ENCODE measurements around the gene GNG12.
"Not testable (repeated sequence)": the region's sequence is repeated elsewhere in the genome, so short reads cannot be mapped to it uniquely, and the experiment has no call there.

The GNG12 gene

GRCh38 chr1:67674260-67675011 is 158.8 kb downstream of the GNG12 start:
- DNase-seq = peak; percentile 68

- DNase-seq = no peak
Observed at GRCh38 chr1:67673468-67674201, 159.6 kb downstream of the GNG12 start.

GRCh38 chr1:67672260-67672803 is 160.9 kb downstream of the GNG12 start:
- DNase-seq = no peak

- DNase-seq = no peak
Observed at GRCh38 chr1:67668660-67669059, 164.6 kb downstream of the GNG12 start.

GRCh38 chr1:67666636-67667035 is 166.6 kb downstream of the GNG12 start:
- no peak for DNase-seq

- DNase-seq = not testable (repeated sequence)
Observed at GRCh38 chr1:67665307-67665706, 168.0 kb downstream of the GNG12 start.

DNA sequence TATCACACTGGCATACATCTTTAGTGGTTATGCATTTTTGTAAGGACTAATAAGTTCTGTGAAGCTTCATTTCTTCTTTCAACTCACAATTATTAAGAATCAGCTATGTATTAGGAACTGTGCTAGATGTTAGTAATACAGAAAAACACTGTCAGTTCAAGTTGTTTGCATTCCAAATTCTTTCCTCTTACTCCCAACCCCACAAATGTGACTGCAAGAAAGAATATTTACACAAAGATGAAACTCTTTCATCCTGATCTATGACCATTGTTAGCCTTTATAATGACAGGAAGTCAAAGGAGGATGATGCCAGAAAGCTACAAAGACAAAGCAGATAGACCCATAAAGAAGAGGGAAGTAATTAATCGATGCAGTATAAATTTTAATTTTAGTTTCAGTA is 169.2 kb downstream of the GNG12 start:
- no peak for DNase-seq

DNA sequence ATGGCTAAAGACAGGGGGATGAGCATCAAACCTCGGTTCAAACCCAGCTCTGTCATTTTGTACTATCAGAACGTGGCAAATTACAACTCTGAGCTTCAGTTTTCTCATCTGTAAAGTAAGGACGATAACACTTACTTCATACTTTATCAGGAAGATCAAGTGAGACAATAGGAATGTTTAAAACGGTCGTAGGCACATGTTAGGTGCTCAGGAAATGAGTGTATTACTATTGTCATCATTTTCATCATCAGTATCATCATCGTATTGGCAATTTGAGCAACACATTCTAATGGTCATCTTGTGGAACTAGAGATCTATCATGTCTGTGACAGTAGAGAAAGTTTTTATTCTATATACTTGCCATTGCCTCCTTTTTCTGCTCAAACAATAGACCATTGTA is 170.4 kb downstream of the GNG12 start:
- DNase-seq = no peak

GRCh38 chr1:67659229-67659628 is 174.0 kb downstream of the GNG12 start:
- no peak for DNase-seq

DNA sequence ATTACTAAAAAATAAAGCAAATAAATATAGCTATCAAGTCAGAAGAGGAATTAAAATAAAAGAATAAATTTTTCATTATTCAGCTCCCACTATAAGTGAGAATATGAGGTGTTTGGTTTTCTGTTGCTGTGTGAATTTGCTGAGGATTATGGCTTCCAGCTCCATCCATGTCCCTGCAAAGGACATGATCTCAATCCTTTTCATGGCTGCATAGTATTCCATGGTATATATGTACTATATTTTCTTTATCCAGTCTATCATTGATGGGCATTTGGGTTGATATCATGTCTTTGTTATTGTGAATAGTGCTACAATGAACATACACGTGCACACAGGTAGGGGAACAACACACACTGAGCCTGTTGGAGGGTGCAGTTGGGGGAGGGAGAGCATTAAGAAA is 176.1 kb downstream of the GNG12 start:
- not testable (repeated sequence) for DNase-seq

DNA sequence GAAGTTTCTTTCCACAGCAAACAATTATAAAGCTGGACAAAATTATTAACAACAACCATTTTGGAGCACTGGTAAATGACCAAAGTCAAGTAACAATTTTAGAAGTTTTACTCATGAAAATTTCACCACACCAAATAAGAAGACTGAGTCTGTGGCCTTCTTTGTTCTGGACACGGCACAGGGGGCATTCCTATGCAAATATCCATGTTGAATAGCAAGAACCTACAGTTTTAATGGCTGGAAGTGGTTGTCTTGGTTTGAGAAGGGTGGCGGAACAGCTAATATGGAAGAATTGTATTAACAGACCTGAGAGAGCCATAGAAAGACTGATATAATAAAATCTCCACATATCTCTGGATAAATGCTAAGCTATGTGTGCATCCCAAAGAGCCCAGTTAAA is 177.7 kb downstream of the GNG12 start:
- DNase-seq = no peak

GRCh38 chr1:67653304-67653703 is 180.0 kb downstream of the GNG12 start:
- no peak for DNase-seq

- DNase-seq = no peak
Observed at GRCh38 chr1:67652800-67653199, 180.5 kb downstream of the GNG12 start.
